ENCODE results near the gene FTO.

The FTO gene

DNA sequence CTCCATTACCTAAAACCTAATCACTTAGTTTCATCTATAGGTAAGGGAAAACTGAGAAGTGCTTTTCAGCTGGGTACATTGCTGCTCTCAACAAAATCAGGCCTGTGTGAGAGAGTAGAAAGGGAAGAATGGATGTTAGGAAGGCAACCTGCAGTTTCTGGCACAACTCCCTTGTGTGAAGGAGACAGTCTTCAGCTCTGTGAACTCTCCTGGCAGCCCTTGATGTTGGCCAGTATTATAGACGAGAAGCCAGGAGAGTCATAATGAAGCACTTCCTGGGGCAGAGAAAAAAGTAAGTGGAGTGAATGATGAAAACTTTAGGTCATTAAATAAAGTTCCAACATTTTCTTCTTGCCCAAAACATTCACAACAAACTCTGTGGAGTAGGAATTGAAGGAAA lies 322.5 kb downstream of the FTO start:
- Histone ChIP-seq H3K4me1 (peaks cover 7% of the 10 kb centered on the region; the same call in 1 of the 2 replicates), H3K9me3 (no peaks in the 10 kb centered on the region), H3K36me3 (no peaks in the 10 kb centered on the region), H3K4me3 (ENCODE audit: low read depth, low read length) (no peak overlapping the region), H3K27me3 (no peaks in the 10 kb centered on the region)
- no peak for DNase-seq
- TF ChIP-seq, protein P1, sequence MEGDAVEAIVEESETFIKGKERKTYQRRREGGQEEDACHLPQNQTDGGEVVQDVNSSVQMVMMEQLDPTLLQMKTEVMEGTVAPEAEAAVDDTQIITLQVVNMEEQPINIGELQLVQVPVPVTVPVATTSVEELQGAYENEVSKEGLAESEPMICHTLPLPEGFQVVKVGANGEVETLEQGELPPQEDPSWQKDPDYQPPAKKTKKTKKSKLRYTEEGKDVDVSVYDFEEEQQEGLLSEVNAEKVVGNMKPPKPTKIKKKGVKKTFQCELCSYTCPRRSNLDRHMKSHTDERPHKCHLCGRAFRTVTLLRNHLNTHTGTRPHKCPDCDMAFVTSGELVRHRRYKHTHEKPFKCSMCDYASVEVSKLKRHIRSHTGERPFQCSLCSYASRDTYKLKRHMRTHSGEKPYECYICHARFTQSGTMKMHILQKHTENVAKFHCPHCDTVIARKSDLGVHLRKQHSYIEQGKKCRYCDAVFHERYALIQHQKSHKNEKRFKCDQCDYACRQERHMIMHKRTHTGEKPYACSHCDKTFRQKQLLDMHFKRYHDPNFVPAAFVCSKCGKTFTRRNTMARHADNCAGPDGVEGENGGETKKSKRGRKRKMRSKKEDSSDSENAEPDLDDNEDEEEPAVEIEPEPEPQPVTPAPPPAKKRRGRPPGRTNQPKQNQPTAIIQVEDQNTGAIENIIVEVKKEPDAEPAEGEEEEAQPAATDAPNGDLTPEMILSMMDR (IDR thresholded peaks at IDR 0.05; ENCODE audit: low read depth, low read length): no peak

DNA sequence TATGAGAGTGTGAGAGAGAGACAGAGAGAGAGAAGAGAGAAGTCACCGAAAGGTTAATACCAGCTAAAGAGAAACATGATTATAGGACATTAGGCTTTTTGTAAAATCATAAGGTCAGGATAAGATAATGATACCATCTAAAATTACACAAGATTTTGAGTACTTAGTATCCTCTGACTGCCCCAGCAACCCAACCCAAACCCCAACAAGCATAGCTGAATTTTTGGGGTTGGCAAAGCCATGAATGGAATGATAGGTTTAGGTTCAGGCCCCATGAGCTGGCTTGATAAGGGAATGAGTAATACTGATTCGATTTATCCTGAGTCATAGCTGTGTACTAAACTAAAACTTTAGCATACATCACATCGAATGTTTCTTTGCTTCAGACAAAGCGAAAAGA lies 323.1 kb downstream of the FTO start:
- Histone ChIP-seq H3K4me3 (ENCODE audit: low read depth, low read length) (no peak overlapping the region), H3K9me3 (no peaks in the 10 kb centered on the region), H3K27me3 (no peaks in the 10 kb centered on the region), H3K4me1 (peaks cover 7% of the 10 kb centered on the region; the same call in 1 of the 2 replicates), H3K36me3 (no peaks in the 10 kb centered on the region)
- TF ChIP-seq, protein P1 (IDR thresholded peaks at IDR 0.05; ENCODE audit: low read depth, low read length): no peak
- no peak for DNase-seq

GRCh38 chr16:54027558-54027957 lies 323.6 kb downstream of the FTO start:
- Histone ChIP-seq H3K4me1 (peaks cover 7% of the 10 kb centered on the region; the same call in 1 of the 2 replicates), H3K27me3 (no peaks in the 10 kb centered on the region), H3K4me3 (ENCODE audit: low read depth, low read length) (no peak overlapping the region), H3K36me3 (no peaks in the 10 kb centered on the region), H3K9me3 (no peaks in the 10 kb centered on the region)
- TF ChIP-seq, protein P1 (IDR thresholded peaks at IDR 0.05; ENCODE audit: low read depth, low read length): no peak
- DNase-seq: no peak

DNA sequence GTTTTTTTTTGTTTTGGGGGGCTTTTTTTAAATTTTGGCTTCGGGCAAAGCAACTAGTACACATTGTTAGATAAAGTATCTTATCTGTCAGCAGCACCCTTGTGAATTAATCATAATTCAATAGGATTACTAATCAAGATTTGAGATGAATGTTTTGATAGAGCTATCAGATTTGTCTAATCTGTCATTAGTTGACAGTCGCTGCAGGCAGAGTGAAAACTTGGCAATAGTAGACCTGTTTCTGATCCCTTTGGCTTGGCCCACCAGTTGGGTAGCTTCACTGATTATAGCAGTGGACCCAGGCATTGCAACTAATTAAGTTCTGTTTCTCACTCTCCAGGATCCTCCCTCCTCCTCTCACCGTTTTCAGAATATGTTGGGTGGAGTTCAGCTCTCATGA lies 324.0 kb downstream of the FTO start:
- Histone ChIP-seq H3K4me3 (ENCODE audit: low read depth, low read length) (no peak overlapping the region), H3K4me1 (peaks cover 7% of the 10 kb centered on the region; the same call in 1 of the 2 replicates), H3K27me3 (no peaks in the 10 kb centered on the region), H3K9me3 (no peaks in the 10 kb centered on the region), H3K36me3 (no peaks in the 10 kb centered on the region)
- no peak for DNase-seq
- TF ChIP-seq, protein P1 (IDR thresholded peaks at IDR 0.05; ENCODE audit: low read depth, low read length): no peak

- DNase-seq: no peak
- no peak overlapping the region for H3K4me3 ChIP-seq (ENCODE audit: low read depth, low read length)
- no peaks in the 10 kb centered on the region for H3K36me3 ChIP-seq
- H3K27me3 ChIP-seq: no peaks in the 10 kb centered on the region
- H3K4me1 ChIP-seq: peaks cover 7% of the 10 kb centered on the region; the same call in 1 of the 2 replicates
- no peaks in the 10 kb centered on the region for H3K9me3 ChIP-seq
- TF ChIP-seq, protein P1 (IDR thresholded peaks at IDR 0.05; ENCODE audit: low read depth, low read length): no peak
These were observed 326.5 kb downstream of the FTO start for GRCh38 chr16:54030451-54030850.

GRCh38 chr16:54031107-54031760 lies 327.3 kb downstream of the FTO start:
- Histone ChIP-seq H3K36me3 (no peaks in the 10 kb centered on the region), H3K4me3 (ENCODE audit: low read depth, low read length) (no peak overlapping the region), H3K4me1 (peaks cover 7% of the 10 kb centered on the region; the same call in 1 of the 2 replicates), H3K9me3 (no peaks in the 10 kb centered on the region), H3K27me3 (no peaks in the 10 kb centered on the region)
- TF ChIP-seq, protein P1 (IDR thresholded peaks at IDR 0.05; ENCODE audit: low read depth, low read length): no peak
- no peak for DNase-seq

Data from BE2C (cell line).